Activated T-cell treated with anti-CD3 and anti-CD28 coated beads for 4 hours (primary cell): Measurements from ENCODE around the gene FIZ1.
A peak's percentile ranks its signal among the peaks of the same experiment; 100 is the strongest.

Experiments used
- DNase-seq: peaks from one replicate; pipeline ENCODE4 v3.0.0-alpha.2; 2020

FIZ1 gene, protein sequence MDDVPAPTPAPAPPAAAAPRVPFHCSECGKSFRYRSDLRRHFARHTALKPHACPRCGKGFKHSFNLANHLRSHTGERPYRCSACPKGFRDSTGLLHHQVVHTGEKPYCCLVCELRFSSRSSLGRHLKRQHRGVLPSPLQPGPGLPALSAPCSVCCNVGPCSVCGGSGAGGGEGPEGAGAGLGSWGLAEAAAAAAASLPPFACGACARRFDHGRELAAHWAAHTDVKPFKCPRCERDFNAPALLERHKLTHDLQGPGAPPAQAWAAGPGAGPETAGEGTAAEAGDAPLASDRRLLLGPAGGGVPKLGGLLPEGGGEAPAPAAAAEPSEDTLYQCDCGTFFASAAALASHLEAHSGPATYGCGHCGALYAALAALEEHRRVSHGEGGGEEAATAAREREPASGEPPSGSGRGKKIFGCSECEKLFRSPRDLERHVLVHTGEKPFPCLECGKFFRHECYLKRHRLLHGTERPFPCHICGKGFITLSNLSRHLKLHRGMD

DNA sequence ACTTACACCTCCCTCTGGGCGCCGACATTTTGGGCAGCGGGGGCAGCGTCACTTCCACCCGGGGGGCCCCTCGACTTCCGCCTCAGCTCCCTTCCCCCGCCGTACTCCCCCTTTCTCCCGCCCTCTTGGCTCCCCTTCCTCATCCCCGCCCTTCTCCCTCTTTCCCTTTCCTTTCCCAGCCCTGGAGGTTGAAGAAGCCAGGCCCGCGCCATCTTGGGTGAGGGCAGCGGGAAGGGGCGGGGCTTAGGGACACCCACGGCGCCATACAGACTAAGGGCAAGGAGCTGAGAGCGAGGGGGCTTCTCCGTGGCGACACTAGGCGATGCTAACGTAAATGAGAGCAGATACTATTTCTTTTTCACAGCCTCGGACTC, at the start of gene FIZ1:
TSS of gene FIZ1 (minus strand) at position 50 of the 374 bp plus-strand sequence. CDS start 1,652 bp downstream, outside the sequence.
- DNase-seq, result peak; percentile 94

DNA sequence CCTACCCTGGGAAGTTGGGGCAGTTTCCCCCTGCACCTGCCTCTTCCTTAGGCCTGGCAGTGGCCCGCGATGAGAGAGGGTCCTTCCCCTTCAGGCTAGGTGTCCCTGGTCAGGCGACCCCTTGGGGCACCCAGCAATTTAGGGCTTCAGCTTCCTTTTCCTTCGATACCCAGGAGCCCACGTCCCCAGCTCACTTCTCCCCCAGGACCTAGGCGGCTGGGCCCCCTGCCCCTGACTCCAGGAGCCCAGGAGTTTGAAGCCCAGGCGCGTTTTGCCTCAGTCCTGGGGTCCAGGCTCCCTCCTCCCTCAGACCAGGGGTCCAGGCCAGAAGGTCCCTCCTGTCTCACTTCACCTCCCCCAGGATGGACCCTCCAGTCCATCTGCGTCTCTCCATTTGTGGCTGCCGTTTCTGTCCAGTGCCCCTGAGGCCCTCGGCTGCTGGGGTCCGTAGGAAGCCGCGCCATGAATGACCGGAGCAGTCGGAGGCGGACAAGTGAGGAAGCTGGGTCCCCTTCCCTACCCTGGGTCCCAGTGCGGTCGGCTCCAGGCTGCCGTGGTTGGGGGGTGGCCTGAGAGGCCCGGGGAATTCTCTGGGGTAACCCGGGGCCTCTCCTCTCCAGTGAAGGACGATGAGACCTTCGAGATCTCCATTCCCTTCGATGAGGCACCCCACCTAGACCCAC, 49.4 kb upstream of the FIZ1 start:
- DNase-seq, result no peak

DNA sequence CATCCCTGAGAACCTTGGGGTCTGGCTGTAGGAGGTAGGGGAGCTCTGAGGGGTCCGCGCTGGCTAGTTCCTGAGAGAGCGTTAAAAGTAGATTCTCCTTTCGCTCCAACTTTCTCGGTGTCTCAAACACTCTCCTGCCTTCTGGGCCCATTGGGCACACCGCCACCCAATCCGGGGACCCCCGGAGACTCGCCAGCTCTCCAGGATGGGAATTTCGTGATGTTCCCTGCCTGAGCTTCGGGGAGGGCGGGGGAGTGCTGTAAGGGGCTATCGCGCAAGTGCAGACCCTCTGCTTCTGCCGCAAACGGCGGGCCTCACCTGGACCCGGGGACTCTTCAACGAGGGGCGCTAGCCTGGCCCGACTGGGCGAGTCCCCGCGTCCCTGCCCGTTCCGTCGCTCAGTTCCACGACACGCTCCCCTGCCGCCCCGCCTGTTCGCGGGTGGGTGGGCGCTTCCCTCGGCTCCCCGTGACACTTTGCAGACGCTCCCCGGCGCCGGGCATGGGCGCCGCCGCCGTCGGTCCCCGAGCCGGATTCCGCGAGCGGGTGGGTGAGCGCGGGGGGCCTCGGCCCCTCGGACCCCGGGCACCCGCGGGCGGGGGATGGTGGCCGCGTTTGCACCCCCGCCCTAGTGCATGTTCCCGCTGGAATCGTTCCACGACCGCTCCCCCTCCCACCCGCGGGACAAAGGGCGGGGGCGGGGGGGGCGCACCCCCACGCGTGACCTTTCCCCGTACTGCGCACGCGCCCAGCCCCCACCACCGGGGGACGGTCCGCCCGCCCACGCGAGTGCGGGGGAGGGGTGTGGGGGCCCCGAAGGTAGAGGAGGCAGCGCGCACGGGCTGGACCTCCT, 48.6 kb upstream of the FIZ1 start, which contains the start of gene CCDC106:
TSS of gene CCDC106 (plus strand) at position 481 of the 853 bp plus-strand sequence. CDS start 835 bp downstream, outside the sequence.
- peak; percentile 56 for DNase-seq

DNA sequence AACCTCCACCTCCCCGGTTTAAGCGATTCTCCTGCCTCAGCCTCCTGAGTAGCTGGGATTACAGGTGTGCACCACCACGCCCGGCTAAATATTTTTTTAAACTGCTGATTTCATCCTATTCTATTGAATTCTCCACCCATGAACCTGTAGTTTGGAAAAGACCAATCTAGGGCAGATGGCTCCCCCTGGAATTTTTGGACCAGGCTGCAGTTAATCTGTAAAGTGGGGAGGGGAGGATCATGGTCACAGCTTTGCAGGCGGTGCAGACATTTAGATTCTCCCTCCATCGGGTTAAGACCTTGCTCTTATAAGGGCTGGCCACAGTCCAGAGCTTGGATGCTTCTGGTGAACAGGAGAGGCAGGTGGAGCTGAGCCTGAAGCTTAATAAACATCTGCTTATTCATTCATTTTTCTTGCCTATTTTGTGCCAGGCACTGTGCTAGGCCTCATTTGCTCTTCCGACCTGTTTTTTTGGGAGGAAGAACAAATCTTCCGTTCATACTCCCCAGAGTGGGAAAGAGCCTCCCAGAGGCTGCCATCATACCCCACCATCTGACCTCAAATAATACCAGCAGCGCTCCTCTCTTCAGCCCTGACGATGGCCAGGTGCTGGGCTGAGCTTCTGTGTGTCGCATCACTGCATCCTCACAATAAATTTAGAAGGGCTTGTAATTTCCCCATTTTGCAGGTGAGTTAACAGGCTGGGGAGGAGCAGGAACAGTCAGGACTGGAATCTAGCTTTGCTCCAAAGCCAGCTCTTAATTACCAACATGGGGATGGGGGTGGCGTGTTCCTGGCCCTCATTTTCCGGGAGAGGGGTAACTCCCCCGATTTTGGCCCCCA, 47.8 kb upstream of the FIZ1 start:
- no peak for DNase-seq

DNA sequence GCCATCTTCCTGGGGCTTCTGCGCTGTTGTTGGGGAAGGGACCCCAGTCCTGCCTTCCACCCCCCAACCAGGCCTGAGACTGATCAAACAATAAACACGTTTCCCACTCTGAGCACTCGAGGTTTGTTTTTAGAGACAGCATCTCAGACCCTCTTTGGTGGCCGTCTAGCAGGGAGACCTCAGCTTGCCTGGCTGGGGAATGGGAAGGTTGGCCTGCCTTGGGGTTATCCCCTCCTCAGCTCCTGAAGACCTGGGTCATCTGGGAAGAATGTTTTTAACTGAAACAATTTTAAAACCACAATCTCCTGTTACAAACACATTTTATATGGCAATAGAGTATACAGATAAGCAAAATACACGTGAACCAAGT, 46.2 kb upstream of the FIZ1 start:
- no peak for DNase-seq

DNA sequence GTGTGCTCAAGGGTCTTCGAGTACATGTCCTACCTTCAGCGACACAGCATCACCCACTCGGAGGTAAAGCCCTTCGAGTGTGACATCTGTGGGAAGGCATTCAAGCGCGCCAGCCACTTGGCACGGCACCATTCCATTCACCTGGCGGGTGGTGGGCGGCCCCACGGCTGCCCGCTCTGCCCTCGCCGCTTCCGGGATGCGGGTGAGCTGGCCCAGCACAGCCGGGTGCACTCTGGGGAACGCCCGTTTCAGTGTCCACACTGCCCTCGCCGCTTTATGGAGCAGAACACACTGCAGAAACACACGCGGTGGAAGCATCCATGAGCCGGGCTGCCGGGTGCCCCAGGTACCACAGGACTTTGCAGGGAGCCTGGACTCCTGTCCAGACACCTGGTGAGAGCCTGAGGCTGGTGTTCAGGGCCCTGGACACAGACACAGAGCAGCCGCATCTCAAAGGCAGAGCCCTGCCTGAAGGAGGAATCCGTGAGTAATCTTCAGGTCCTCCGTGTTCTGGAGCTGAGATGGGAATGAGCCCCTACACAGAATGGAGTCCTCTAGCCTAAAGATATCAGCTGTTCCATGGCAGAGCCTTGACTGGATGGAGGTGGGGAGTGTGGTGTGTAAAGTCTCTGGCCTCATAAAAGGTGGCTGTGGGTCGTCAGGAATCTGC, 45.7 kb upstream of the FIZ1 start:
- DNase-seq, result no peak

DNA sequence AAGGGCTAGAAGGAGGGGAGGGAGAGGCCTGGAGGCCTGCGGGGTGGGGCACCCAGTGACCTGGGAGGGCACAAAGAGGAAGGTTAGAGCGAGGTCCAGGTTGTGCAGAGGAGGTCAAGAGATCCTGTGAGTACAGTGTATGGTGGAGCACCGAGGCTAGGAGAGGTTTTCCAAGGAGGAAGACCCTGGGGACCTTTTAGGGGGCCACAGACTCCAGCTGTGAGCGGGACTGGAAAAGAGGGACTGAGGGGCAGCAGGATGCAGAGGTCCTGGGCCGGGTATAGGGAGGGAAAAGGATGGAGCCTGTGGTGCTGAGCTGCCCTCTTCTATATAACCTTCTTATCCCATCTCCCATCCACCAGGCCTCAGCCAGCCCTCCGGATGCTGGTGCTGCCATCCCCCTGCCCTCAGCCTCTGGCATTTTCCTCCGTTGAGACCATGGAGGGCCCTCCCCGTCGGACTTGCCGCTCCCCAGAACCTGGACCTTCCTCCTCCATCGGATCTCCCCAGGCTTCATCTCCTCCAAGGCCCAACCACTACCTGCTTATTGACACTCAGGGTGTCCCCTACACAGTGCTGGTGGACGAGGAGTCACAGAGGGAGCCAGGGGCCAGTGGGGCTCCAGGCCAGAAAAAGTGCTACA, 45.0 kb upstream of the FIZ1 start:
- no peak for DNase-seq

DNA sequence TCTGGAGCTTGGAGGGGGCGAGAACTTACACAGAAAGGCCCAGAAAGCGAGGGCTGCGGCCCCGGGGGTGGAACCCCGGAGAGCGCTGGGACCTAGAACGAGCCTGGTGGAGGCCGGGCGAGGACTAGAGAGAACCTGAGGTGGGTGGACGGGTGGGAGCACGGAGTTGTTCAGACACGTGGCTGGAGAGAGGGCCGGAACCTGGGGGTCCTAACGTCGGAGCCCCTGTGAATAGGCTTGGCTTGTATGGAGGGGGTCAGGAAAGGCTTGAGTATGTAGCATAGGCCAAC, 44.5 kb upstream of the FIZ1 start:
- DNase-seq, result no peak

DNA sequence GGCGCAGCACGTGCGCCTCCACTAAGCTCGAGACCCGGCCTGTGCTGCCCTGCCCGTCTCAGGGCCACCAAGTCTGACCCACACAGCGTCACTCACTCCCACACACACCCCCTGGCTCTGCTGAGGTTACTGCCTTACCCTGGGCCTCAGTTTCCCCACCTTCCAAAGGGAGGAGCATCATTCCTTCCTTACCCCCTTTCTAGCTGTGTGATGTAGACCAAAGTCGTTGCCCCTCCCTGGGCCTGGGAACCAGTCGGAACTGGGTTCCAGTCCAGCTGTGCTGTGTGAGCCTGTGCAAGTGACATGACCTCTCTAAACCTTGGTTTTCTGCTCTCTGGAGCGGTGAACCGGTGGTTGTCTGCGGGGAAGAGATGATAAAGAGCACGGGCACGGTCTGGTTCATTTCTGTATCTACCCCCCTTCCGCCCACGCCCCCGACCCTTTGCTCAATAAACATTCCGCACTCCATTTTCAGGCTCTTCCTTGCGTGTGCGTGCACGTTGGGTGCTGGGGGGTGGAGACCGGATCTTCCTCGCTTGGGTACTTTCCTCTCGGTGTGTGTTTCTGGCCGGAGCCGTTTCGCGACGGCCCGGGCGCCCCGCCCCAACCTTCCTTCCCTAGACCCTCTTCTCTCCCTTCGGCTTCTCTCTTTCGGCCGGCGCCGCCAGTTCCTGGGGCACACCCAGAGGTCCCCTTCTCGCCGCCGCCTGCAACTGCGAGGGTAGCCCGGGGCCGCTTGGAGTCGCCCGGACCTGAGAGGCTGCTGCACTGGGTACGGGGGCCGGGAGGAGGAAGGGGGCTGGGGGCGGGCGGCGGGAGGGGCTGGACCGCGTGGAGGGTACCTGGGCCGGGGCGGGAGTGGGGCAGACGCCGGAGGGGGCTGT, 43.9 kb upstream of the FIZ1 start, which contains the start of gene ZNF581:
TSS of gene ZNF581 (plus strand) at position 647 of the 884 bp plus-strand sequence. CDS start 923 bp downstream, outside the sequence.
- peak; percentile 74 for DNase-seq

DNA sequence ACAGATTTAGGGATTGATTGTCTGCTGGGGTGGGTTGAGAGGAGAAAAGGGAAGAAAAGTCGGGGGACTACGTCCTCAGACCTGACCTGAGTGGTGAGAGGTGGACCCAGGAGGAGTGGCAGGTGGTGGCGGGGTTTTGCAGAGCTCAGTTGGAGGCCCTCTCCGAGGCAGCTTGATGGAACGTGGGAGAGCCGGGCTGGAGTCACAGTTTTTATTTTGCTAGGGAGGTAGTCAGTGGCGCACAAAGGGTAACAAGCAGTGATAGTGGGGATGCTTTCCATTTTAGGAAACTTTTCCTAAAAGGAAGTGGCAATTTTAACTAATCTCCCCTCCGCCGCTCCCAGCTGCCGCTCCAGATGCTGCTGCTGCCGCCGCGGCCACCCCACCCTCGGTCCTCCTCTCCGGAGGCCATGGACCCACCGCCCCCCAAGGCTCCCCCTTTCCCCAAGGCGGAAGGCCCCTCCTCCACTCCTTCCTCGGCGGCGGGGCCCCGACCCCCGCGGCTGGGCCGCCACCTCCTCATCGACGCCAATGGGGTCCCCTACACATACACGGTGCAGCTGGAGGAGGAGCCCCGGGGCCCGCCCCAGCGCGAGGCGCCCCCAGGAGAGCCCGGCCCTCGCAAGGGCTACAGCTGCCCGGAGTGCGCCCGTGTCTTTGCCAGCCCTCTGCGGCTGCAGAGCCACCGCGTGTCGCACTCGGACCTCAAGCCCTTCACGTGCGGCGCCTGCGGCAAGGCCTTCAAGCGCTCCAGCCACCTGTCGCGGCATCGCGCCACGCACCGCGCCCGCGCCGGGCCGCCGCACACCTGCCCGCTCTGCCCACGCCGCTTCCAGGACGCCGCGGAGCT, 43.1 kb upstream of the FIZ1 start:
- no peak for DNase-seq

DNA sequence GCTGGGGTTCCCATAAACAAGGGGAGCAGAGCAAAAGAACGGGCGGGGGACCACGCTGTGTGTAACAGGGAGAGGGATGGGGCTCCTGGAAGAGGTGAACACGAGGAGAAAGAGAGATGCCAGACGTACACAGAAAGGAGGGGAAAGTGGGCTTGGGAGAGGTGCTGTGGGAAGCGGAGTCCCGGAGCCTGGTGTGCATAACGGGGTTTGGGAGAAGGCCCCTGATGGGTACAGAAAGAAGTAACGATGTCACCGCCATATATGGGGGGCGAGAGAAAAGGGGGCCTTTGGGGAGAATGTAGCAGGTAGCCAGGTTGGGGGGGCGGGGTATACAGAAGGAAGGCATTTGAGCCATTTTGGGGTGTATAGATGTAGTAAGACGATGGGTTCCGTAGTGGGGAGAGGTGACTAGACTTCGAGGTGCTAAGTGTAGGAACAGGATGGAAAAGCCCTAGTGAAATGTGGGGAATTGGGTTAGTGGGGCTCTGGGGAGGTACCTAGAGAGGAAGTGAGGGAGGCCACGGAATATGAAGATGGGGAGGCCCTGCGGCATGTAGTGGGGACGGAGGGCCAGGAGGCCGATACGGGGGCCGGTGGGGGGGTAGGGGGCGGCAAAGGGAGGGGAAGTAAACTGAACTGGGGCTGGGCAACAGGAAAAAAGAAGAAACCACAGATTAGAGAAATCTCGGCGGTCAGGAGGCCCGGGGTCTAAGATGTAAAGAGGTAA, 42.3 kb upstream of the FIZ1 start:
- no peak for DNase-seq

DNA sequence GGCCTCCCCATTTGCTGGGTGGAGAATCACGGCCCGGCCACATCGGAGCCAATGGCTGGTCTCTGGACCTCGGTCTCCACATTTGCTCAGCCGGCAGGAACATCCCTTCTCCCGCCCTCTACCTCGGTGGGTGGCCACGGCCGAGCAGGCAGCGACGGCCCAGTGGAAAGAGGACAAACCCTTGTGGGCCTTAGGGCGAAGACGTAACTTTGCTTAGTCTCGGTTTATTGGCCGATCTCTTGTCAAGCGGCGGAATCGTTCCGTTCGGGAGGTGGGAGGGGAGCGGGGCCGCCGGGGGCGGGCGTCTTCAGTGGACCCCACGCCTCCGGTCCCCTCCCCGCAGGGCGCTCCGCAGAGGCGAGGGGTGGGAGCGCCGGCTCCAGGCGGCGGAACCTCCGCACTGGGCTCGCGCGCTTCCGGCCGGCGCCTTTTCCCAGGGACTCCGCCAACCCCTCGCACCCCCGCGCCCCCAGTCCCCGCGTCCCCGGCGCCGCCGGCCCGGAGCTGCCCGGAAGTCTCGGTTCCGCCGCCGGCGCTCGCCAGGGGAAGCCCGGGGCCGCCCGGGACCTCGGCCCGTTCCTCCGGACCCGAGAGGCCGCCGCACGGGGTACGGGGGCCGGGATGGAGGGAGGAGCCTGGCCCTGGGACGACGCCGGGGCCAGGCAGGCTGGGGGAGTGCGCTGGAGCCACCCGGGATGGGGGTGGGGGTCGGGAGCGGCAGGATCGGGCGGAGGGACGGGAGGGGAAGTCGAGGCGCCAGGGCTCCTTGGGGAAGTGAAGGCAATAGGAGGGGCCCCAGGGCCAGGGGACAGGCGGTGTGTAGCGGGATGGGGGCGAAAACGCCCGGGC, 41.5 kb upstream of the FIZ1 start, which contains the start of gene ZNF580:
TSS of gene ZNF580 (plus strand) at position 426 of the 849 bp plus-strand sequence. CDS start 1,507 bp downstream, outside the sequence.
- DNase-seq, result peak; percentile 44

DNA sequence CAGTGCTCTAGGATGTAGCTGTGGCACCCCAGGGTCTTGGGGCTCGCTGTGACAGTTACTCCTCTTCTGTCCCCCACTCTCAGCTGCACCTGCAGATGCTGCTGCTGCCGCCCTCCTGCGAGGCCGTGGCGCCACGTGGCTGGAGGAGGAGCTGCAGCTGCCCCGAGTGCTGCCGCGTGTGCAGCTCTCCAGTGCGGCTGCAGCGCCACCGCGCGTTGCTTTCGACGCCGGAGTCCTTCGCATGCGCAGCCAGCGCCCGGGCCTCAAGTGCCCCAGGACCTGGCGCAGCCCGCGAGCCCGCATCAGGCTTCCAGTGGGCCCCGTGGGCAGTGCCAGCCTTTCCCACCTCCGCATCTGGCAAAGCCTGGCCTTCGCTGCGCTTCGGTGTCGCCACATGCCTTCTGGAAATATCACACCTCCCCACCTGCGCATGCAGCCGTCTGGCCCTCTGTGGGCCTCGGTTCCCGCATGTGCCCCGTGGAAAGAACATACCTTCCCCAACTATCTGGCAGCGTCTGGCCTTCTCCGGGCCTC, 40.8 kb upstream of the FIZ1 start:
- DNase-seq, result peak; percentile 44

DNA sequence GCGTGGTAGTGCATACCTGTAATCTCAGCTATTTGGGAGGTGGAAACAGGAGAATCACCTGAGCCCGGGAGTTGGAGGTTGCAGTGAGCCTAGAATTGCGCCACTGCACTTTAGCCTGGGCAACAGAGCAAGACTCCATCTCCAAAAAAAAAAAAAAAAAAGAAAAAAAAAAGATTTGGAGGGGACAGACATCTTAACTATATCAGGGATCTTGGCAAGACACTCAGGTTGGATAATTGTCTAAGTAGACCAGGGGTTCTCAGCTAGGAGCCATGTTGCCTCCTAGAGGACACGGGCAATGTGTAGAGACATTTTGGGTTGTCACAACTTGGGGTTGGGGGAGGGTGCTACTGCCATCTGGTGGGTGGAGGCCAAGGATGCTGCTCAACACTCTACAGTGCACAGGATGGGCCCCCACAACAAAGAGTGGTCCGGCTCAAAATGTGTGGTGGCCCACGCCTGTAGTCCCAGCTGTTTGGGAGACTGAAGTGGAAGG, 39.6 kb upstream of the FIZ1 start:
- peak; percentile 43 for DNase-seq

DNA sequence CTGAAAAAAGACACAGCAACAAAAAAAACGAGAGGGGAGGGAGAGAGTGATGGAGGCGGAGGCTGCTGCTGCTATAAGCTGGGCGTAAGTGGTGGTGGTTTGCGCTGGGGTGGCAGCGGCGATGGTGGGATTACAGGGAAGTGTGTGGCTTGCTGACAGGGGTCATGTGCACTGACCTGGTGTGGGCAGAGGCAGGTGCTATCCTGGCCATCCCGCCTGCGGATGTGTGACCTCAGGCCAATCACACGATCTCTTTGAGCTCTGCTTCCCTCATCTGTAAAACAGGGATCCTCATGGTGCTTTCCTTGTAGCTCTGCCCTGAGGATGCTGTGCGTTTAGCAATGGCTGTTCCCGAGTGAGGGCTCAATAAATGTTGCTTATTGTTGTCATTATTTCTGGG, 38.2 kb upstream of the FIZ1 start:
- DNase-seq, result no peak

DNA sequence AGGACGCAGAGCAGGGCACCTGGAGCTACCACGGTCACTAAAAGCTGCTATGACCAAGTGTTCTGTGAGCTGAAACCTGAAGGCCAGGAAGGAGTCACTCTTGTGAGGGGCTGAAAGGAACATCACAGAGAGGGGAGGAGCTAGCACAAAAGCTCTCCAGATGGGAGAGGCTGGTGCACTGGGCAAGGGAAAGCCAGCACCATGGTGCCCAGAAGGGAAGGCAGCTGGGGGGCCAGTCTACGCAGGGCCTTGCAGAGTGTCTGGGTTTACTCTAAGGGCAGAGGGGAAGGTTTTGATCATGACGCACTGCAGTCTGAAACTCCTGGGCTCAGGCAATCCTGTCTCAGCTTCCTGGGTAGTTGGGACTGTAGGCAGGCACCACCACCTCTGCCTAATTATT, 37.4 kb upstream of the FIZ1 start:
- DNase-seq, result no peak
